Calu3 (cell line): Measurements from ENCODE around the gene CDC34. TPM values are rescaled to one million over a fixed set of nuclear protein-coding genes. Genes with fewer than 3 reads are reported as not detected.

Source experiments
- BruUV-seq: library from RNA; stranded (reverse); fragments of 400-500 nt; replicated peaks from 2 replicates; lab custom pipeline; 2021; lab: Mats Ljungman, UMichigan
- CTCF ChIA-PET: fragments of 300-600 bp; sonication (Branson Sonifier 250); formaldehyde crosslinking; loops from one replicate; lab custom pipeline; 2022; ENCODE audit warnings: antibody characterized with exemption; lab: Charles Lee
- DNase-seq: peaks from one replicate; pipeline ENCODE4 v3.0.0; 2022
- H3K27ac Mint-ChIP-seq: one replicate; pipeline ENCODE4 v1.8.0; 2022; ENCODE audit warnings: mixed read lengths; ENCODE audit not compliant: unreplicated experiment
- H3K27me3 Mint-ChIP-seq: one replicate; pipeline ENCODE4 v1.8.0; 2022; ENCODE audit warnings: mixed read lengths; ENCODE audit not compliant: unreplicated experiment
- H3K36me3 Mint-ChIP-seq: one replicate; pipeline ENCODE4 v1.8.0; 2022; ENCODE audit warnings: mild to moderate bottlenecking, moderate library complexity, mixed read lengths; ENCODE audit not compliant: insufficient read depth, unreplicated experiment
- H3K4me1 Mint-ChIP-seq: one replicate; pipeline ENCODE4 v1.8.0; 2022; ENCODE audit warnings: mild to moderate bottlenecking, low read depth, mixed read lengths; ENCODE audit not compliant: unreplicated experiment
- H3K4me3 Mint-ChIP-seq: one replicate; pipeline ENCODE4 v1.8.0; 2022; ENCODE audit warnings: mild to moderate bottlenecking, low read depth, moderate library complexity, mixed read lengths; ENCODE audit not compliant: unreplicated experiment
- H3K9me3 Mint-ChIP-seq: one replicate; pipeline ENCODE4 v1.8.0; 2022; ENCODE audit warnings: low read depth, mixed read lengths; ENCODE audit not compliant: unreplicated experiment
- CTCF ChIP-seq: fragments of 200-600 bp; IDR thresholded peaks from one replicate; pipeline ENCODE4 v1.8.0; 2022; ENCODE audit warnings: antibody characterized with exemption; ENCODE audit not compliant: unreplicated experiment
- intact Hi-C: fragments of 100-400 bp; cut with micrococcal nuclease; formaldehyde crosslinking; loops from one replicate; pipeline ENCODE4 v1.10.0; 2022; ENCODE audit not compliant: unreplicated experiment
- total RNA-seq: library from RNA; stranded (reverse); gene quantifications from 2 replicates; pipeline ENCODE4 v1.2.3, GENCODE V29; 2022

The CDC34 gene
- total RNA-seq, 1 experiment from 2014 or later = 50.6 TPM

DNA sequence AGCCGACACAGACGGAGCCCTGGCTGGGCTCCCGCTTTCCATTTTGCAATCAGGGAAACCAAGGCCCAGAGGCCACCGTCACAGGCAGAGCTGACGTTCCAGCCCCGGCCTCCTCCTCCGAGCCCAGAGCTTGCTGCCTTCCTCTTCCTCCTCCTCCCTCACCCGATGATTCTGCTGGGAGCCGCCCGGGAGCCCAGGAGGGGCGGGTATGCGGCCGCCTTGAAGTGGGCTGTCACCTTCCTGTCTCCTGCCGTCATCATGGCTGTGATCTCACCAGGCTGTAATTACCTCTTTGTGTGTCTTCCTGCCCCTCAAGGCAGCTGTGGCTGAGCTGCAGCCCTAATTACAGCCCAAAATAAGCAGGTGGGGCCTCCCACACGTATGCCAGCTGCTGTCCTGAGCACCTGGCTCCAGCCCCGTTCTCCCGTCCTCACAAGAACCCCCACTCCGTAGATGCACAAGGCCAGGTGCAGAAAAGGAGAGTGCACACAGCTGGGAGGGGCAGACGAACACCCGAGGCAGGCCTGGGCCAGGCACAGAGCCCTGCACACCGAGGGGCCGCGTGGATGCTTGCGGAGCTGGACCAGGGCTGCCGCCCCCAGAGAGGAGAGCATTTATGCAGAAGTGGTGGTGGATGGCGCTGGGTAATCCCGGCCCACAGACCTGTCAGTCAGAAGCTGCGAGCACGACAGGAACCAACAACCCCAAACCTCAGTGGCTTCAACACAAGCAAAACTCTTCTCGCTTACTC, 20.3 kb upstream of the CDC34 start:
- no peaks in the 10 kb centered on the region for H3K27me3 Mint-ChIP-seq
- H3K9me3 Mint-ChIP-seq = no peaks in the 10 kb centered on the region
- BruUV-seq = no TSS peak
- CTCF ChIA-PET = interaction anchor here (0.9 to 1.6 kb wide), 4 partner anchors 10 to 22 kb away, joined by 3 to 5 read pairs (median 3); partner anchors contain the start of gene CDC34
- intact Hi-C loops = no loop called here
- no peaks in the 10 kb centered on the region for H3K4me1 Mint-ChIP-seq
- DNase-seq = no peak
- no peak for TF ChIP-seq CTCF
- no peak overlapping the region for H3K4me3 Mint-ChIP-seq
- H3K36me3 Mint-ChIP-seq = peaks cover 30% of the 10 kb centered on the region
- no peak overlapping the region for H3K27ac Mint-ChIP-seq

GRCh38 chr19:512547-513365, 18.8 kb upstream of the CDC34 start:
- no peak overlapping the region for H3K27ac Mint-ChIP-seq
- H3K27me3 Mint-ChIP-seq = no peaks in the 10 kb centered on the region
- no TSS peak for BruUV-seq
- H3K4me3 Mint-ChIP-seq = no peak overlapping the region
- TF ChIP-seq CTCF = no peak
- no peaks in the 10 kb centered on the region for H3K4me1 Mint-ChIP-seq
- H3K9me3 Mint-ChIP-seq = no peaks in the 10 kb centered on the region
- CTCF ChIA-PET = no interaction called here
- peaks cover 15% of the 10 kb centered on the region for H3K36me3 Mint-ChIP-seq
- intact Hi-C loops = no loop called here
- no peak for DNase-seq

DNA sequence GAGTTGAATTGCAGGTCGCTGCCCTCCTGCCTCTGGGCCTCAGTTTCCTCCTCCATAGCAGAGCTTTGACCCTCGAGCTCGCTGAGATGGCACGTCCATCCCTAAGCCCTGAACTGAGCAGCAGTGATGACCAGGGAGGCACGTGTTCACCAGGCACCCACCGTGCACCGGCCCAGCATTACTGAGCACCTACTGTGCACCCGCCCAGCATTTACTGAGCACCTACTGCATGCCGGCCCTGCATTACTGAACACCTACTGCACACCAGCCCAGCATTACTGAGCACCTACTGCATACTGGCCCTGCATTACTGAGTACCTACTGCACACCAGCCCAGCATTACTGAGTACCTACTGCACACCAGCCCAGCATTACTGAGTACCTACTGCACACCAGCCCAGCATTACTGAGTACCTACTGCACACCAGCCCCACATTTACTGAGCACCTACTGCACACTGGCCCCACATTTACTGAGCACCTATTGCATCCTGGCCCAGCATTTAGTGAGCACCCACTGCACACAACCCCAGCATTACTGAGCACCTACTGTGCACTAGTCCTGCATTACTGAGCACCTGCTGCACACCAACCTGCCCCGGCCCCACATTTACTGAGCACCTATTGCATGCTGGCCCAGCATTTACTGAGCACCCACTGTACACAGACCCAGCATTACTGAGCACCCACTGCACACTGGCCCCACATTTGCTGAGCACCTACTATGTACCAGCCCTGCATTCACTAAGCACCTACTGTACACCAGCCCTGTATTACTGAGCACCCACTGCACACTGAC, 18.0 kb upstream of the CDC34 start:
- no peaks in the 10 kb centered on the region for H3K9me3 Mint-ChIP-seq
- no peaks in the 10 kb centered on the region for H3K27me3 Mint-ChIP-seq
- TF ChIP-seq CTCF = no peak
- H3K36me3 Mint-ChIP-seq = peaks cover 7% of the 10 kb centered on the region
- H3K27ac Mint-ChIP-seq = no peak overlapping the region
- no peak overlapping the region for H3K4me3 Mint-ChIP-seq
- CTCF ChIA-PET = no interaction called here
- DNase-seq = no peak
- BruUV-seq = no TSS peak
- H3K4me1 Mint-ChIP-seq = no peaks in the 10 kb centered on the region
- intact Hi-C loops = no loop called here

DNA sequence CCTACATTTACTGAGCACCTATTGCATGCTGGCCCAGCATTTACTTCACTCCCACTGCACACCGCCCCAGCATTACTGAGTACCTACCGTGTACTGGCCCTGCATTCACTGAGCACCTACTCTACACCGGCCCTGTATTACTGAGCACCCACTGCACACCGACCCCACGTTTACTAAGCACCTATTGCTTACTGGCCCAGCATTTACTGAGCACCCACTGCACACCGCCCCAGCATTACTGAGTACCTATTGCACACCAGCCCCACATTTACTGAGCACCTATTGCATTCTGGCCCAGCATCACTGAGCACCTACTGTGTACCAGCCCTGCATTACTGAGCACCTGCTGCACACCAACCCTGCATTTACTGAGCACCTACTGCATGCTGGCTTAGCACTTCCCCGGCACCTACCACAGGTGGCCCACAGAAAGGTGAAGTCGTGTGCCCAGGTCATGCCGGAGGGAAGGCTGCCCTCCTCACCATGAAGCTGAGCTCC, 17.3 kb upstream of the CDC34 start:
- intact Hi-C loops = no loop called here
- no peak for TF ChIP-seq CTCF
- DNase-seq = no peak
- no peak overlapping the region for H3K4me3 Mint-ChIP-seq
- no peaks in the 10 kb centered on the region for H3K4me1 Mint-ChIP-seq
- no peaks in the 10 kb centered on the region for H3K27me3 Mint-ChIP-seq
- no peaks in the 10 kb centered on the region for H3K9me3 Mint-ChIP-seq
- CTCF ChIA-PET = no interaction called here
- peaks cover 5% of the 10 kb centered on the region for H3K36me3 Mint-ChIP-seq
- H3K27ac Mint-ChIP-seq = no peak overlapping the region
- BruUV-seq = no TSS peak
